CD4-positive, alpha-beta T cell treated with Interferon alpha-2 for 1 hour (primary cell): ENCODE data around the gene PDE4B.
"Not testable (repeated sequence)": the region's sequence is repeated elsewhere in the genome, so short reads cannot be mapped to it uniquely, and the experiment has no call there.

Experiments
- DNase-seq, 2 donors: peaks; one replicate each; pipeline ENCODE4 v3.0.0-alpha.2; 2020 to 2022

The PDE4B gene

DNA sequence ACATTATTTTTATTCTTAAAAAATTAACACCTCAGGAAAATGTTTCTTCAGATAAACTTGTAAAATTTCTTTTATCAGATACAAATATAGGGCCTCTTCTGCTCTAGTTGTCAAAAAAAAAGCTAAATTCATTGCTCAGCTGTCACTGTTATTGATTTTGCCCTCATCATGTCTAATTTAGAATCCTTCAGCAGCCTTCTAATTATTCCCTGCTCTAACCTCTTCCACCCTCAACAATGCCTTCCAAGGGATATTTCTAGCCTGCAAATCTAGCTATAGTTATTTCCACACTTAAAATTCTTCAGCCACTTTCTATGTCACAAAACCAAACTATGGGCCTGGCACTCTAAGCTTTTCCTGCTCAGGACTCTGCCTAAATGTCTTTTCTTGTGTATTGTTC, 25.2 kb downstream of the PDE4B start:
- DNase-seq = no peak

DNA sequence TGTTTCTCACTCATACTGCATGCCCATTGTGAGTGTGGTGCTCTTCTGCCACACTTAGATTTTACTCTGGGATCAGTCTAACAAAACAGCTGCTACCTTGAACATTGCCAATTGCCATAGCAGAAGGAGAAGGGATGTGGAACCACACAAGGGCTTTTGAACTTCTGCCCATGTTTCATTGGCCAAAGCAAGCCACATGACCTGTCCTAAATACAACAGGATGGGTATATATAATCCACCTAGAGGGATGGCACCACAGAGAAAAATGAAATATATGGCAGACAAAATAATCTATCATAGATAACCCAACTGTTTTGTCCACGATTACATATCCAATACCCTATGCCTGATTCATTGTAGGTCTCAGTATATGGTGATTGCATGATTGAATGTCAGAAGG, 26.3 kb downstream of the PDE4B start:
- no peak for DNase-seq

DNA sequence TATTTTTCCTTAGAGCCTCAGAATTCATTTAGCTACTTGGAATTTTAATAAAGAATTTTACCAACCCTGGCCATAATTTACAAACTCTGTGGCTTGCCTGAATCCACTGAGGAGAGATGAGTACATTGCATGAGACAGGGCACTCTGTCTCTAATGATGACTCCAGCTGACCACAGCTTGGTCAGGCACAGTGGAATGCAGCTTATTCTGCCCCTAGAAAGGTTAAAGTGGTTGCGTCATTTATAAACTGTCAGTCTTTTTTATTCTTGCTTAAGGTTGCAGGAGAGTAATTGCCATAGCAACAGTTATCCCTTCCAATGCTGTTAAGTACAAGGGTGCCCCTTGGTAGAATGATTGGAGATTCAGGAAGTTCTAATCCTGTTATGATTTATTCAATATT, 28.3 kb downstream of the PDE4B start:
- DNase-seq = no peak

DNA sequence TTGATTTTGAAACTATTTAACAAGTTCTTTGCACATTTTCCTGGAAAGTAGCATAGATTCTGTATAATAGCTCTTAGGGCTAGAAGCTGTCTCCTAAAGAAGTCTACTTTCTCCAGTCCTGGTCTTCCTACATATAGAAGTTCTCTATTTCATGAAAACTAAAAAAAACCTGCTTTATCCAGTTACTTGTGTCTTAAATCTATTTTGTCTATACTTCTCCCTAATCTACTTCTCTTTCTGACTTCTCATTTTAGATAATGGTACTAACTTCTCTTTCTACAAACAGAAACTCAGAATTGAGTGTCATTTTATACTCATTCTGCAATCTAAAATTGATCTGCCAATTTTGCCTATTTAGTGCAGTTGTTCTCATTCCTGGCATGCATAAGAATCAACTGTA, 28.7 kb downstream of the PDE4B start:
- DNase-seq = no peak

DNA sequence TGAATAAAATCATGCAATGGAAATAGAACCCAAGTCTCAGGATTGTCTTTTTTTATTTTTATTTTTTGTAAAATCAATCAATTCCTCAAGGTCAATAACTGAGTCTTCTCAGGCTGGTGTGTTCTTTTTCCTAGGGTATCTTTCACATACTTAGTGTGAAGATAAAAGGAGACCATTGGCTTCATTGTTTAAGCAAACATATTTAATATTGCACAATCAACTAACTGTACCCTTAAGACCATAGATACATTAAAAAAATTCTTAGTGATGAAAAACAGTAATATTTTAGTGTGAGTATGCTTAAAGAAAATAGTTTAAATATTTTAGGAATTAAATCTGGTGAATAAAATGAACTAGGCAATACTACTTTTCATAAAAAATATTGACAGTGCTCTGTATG, 31.4 kb downstream of the PDE4B start:
- no peak for DNase-seq

DNA sequence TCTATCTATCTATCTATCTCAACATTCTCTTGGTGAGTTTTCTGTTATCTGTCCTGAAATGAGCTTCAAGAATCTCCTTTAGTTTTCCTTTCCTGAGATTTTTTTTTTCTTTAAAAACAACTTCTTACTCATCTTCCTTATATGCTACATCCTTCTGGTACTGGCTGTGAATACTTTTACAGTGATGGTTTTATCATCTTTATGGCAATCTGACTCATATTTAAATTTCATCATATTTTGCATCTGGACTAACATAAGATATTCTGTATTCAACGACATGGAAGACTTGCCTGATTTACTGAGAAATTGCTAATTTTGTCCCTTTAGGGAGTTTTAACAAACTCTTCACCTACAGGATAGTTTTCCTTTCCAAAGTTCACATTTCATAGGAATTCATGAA, 33.0 kb downstream of the PDE4B start:
- DNase-seq = no peak

DNA sequence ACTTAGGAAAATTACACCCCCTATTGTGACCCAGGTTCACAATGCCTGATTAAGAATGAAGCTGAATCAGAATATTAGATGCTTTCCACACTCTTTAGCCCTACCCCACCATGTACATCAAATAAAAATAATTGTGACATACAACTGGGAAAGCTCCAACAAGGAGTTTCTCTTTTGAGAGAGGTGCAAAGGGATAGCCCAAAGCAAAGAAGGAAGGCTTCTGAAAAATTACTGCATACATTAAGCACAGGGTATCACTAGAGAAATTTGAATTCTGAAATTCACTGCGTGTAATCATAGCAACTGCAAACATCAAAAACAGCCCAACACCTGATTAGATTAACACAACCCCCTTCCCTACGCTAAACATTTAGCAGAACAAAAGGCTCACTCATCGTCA, 34.1 kb downstream of the PDE4B start:
- DNase-seq = no peak

DNA sequence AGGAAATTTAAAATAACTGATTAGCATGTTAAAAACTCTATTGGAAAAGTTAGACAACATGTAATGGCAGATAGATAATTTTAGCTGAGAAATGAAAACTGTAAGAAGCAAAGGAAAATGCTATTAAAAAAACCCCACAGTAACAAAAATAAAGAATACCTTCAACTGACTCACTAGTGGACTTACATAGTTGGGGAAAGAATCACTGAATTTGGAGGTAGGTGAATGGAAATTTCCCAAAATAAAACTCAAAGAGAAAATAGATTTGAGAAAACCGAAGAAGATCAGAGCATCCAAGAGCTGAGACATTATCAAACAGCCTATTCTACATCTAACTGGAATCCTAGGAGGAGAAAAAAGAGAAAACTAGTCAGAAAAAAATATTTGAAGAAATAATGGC, 34.7 kb downstream of the PDE4B start:
- no peak for DNase-seq

DNA sequence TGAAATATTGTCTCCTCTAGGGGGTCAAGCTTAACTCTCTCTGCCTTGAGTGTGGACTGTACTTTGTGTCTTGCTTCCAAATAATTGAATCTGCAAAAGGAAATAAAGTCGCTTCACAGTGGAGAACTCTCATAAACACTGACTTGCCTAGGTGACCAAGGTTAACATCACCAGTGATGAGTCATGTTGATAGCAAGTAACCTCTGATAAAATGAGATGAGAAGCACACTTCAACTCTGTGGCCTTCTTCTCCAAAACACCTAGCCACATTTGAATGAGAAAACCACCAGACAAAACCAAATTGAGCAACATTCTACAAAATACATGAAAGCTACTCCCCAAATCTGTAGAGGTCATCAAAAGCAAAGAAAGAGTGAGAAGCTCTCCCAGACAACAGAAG, 37.6 kb downstream of the PDE4B start:
- DNase-seq = no peak

DNA sequence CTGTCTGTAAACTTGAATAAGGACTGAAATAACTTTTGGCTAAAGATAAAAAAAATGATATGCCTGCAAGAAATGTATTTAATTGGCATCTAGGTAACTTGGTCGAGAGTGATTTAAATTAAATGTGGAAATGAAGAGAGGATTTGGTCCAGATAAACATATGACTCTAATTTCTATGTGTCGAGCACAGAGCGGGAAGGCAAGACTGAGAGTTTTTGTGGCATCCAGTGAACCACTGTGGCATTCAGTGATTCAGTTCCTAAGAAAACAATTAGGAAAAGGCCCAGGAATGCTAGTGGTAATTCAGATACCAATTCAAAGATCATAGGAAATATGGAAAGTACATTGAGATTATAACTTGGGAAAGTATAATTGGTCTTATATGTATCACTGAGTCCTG, 39.6 kb downstream of the PDE4B start:
- no peak for DNase-seq

DNA sequence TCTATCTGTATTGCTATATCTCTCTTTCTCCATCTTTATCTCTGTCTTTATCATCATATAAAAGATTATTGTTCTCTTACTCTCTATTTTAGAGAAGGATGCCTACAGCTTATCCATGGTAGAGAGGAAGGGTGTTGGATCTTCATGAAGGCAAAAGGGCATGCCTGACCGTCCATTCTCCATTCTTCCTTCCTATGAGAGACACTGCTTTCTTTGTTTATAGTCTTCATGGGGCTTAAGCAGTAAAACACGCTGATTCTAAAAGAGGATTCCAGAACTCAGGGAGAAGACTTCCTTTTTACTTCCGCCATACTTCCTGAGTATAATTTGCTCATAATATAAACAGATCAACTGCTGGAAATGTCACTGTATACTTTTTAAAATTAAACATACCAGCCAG, 44.0 kb downstream of the PDE4B start:
- no peak for DNase-seq

DNA sequence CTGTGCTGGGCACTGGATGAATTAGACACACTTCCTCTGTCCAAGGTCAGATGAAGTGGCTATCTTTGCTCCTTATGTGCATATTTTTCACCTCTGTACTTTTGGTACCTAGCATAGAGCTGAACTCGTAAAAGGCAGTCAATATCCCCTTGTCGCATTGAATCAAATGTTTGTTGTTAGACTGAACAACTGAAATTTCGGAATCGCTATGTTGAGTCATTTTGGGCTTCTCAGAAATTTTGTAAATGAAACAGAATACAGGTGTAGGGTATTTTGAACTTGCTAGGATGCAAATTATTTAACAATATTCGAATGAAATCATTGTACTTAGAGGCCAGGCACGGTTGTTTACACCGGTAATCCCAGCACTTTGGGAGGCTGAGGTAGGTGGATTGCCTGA, 48.0 kb downstream of the PDE4B start:
- DNase-seq = no peak

DNA sequence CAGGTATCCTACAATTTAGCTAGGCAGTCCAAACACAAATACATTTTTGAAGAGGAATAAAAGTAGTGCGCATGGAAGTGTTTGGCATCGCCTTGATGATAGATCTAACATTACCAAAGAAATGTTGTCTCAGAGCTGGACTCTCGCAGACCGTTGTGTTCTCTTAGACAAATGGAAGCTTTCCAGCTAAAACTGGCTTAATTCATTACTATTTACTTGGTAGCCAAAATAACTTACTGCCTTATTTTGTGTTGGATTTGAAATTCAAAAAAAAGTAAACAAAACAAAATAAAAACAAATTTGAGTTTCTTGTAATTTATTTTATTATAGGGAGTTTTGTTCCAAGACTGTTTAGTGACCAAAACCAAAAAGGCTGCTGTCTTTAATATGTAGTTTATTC, 51.6 kb downstream of the PDE4B start:
- no peak for DNase-seq

DNA sequence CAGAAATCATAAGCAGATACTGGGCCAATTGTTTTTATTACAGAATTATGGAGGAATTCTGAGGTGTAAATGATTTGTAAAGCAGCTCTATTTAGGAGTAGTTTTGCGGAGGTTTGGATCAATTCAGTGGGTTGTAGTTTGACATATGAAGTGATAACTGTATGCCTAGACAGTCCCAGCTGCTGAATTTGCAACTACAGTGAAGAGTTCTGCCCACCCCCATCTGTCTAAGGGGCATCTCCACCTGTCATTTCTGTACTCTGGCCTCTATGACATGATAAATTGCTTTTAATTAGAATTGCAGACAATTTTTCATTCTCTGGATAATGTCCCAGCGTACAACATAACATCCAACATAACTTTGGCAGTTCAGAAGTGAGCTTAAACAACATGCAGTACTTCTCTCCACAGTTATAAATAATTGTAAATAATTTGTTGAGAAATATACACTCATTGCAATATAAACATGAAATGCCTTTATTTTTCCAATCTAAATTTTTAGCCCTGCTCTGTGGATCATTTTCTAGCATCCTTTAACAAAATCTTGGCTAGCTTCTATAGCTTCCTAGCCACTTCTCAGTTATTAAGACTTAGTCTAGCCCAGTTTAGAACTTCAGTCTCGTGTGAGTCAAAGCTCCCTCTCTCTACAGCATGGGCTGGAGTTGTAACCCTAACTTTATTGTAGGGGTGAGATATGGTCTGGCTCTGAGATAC, 52.3 kb downstream of the PDE4B start:
- DNase-seq = no peak

DNA sequence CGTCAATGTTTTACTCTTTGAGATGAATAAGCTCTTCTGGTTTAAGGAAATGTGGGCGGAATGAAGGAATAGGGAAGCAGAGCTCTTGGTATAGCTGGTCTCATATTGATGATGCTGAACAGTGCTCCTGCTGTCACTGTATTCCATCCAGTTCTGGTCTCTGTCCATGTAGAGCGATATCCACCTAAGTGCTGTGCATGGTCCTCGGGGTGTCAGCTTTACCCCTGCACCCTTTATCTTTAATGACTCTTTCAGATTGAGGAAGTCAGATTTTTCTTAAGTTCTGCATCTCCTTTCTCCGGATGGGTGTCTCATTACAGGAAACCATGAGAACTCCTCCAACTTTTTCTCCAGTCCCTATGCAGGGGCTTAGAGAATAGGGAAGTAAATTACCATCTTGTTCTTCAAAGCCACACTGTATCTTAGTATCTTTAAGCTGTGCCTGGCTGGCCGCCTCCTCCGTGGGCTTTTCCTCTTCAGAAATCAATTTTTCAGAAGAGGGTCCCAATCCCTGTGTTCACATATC, 52.9 kb downstream of the PDE4B start:
- DNase-seq = no peak

DNA sequence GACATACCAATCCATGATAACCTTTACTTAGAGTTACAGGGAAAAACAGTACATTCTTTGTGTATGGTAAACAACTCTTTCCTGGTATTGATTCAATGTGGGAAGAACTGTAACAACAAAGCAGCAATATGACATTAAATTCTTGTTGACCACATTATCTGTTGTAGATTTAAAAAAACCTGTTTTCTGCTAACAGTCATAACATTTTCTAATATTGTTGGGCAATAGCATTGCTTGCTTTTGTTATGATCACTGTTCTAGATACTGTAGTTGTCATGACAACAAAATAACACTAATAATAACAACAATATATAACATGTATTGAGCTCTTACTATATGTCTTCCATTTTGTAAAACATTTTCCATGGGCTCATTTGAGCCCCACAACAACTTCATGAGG, 54.2 kb downstream of the PDE4B start:
- no peak for DNase-seq

DNA sequence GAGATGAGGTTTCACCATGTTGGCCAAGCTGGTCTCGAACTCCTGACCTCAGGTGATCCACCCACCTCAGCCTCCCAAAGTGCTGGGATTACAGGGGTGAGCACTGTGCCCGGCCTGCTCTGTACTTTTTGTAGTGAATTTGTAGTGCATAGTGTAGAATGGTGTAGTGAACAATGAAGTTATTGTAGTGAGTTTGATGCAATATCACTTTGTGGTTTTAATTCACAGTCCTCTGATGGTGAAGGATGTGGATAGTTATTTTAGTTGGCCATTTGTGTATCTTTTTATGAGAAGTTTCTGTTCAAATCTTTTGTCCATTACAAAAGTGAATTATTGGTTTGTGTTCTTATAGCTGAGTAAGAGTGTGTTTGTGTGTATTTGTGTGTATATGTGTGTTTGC, 57.6 kb downstream of the PDE4B start:
- no peak for DNase-seq

DNA sequence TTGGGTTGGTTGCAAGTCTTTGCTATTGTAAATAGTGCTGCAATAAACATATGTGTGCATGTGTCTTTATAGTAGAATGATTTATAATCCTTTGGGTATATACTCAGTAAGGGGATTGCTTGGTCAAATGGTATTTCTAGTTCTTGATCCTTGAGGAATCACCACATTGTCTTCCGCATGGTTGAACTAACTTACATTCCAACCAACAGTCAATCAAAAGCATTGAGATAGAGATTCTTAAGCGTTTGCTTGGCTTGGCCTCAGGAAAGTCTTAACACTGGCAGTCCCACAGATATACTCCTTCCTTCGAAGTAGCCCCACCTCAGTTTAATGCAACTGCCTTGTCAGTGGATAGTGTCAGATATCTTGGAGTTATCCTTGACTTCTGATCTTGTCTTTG, 63.9 kb downstream of the PDE4B start:
- DNase-seq = not testable (repeated sequence)

DNA sequence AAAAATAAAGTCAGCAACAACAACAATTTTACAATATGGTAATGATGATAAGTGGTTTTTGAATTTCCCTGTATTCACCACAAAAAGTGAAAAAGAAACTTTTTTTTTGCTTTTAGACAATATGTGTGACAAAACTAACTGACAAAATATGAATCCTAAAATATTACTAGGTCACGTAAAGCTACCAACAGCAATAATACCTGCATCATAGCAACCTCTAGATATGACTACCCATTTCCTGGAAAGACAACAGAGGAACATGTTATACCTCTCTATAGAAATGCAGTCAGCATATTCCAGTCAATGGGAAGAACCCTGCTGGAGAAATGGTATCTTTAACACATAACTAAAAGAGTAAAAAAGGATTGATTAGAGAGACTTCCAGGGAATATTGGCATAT, 73.7 kb downstream of the PDE4B start:
- DNase-seq = no peak

DNA sequence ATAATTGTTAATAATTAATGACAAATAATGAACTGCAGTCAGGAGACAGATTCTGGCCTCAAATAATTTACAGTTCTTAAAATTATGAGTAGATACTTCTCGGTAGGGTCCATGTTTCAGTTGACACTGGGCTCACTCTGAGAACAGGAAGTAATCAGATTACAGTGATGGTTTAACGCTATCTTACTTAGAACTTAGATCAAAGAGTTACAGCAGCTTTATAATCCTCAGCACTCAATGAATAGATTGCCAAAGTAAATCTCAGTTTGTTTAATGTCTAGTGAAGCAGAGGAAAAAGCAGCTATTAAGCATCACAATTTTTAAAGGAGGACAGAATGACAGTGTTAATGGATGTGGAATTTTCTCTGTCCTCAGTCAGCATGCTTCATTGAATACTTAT, 79.6 kb downstream of the PDE4B start:
- DNase-seq = no peak

DNA sequence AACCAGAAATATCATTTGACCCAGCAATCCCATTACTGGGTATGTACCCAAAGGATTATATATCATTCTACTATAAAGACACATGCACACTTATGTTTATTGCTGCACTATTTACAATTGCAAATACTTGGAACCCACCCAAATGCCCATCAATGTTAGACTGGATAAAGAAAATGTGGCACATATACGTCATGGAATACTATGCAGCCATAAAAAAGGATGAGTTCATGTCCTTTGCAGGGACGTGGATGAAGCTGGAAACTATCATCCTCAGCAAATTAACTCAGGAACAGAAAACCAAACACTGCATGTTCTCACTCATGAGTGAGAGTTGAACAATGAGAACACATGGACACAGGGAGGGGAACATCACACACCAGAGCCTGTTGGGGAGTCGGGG, 85.6 kb downstream of the PDE4B start:
- not testable (repeated sequence) for DNase-seq

DNA sequence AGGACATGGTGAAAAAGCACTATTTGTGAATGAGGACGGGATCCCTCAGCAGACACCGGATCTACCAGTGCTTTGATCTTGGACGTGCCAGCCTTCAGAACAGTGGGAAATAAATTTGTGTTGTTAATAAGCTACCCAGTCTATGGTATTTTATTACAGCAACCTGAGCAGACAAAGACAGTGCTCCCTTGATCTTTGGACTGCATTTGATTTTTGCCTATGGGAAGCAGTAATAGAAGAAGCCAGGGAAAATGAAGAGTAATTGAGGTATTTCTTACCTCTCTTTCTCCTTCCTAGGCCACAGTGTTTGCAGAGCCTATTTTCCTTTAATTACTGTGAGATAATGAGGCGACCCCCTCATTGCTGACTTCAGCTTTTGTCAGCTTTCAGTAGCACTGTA, 87.9 kb downstream of the PDE4B start:
- no peak for DNase-seq

DNA sequence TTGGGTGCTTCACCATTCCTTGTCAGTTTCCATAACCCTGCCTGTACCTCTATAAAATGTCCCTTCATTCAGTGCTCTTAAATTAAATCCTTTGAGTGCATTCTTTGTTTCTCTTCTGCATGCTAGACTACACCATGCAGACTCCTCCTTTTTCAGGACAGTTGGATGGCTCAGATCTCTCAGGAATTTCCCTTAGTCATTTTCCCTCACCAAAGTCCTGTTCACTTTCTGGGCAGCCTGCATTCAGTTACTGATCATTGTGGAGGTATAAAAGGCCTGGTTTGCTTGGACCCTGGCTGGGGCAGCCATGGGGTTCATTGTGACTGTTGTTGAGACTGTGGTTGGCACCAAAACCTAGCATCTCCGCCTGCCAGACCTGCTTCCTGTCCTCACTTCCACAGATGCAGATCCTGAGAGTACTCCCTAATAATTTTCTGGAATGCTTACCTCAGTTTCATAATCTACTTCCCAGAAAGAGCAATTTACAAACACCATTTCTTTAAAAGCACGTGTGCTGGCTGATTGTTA, 88.4 kb downstream of the PDE4B start:
- DNase-seq = no peak

DNA sequence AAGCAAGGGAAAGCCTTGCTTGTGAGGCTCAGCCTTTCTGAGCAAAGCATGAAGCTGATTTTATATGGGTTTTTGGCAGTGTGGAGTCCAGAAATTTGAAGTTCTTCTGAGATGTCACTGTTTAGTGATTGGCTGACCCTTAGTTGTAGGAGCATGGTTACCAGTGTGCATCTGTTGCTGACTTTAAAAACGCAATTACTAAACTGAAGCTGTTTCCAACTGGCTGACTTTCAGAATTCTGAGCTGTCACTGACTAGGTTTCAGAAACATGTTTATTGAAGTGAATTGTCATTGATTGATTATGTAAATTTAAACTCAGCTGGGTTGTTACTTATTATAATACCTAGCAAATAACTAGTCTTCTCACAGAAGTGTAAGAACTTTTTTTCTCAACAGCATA, 89.4 kb downstream of the PDE4B start:
- no peak for DNase-seq

DNA sequence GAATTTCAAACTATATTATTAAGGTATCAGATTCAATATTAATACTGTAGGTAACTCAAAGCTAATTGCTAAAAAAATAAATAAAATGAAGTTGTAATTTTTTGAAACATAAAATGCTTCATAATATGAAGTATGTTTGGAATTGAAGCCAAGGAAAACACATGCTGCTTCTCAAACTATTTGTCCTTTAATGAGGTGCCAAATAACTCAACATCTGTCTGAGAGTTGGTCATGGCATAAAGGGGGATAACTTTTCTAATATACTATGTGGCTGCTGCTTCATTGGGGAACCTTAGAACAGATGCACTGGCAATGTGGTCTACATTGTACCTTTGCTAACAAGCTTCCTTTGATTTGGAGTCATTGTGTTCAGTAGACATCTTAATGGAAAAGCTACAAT, 96.7 kb downstream of the PDE4B start:
- DNase-seq = no peak
